Measurements from ENCODE around the gene GPR161. TPM values are rescaled to one million over a fixed set of nuclear protein-coding genes. Genes with fewer than 3 reads are reported as not detected.
A peak's percentile ranks its signal among the peaks of the same experiment; 100 is the strongest.

GPR161 gene
- total RNA-seq, 1 experiment from 2014 or later: 6.6 TPM

GRCh38 chr1:168112673-168113305 is 23.9 kb downstream of the GPR161 start:
- no peaks in the 10 kb centered on the region for H3K36me3 Mint-ChIP-seq (ENCODE audit: insufficient read depth, unreplicated experiment)
- CTCF ChIA-PET: interaction anchor here (0.6 to 5.6 kb wide), 10 partner anchors 7 to 334 kb away, joined by 3 to 42 read pairs (median 4); no protein-coding TSS in a partner anchor
- DNase-seq (ENCODE audit: unreplicated experiment): peak; percentile 100
- H3K4me1 Mint-ChIP-seq (ENCODE audit: insufficient read depth, unreplicated experiment): peaks cover 53% of the 10 kb centered on the region
- peak overlapping the region; percentile 32 for H3K27ac Mint-ChIP-seq (ENCODE audit: low read depth, unreplicated experiment)
- no peaks in the 10 kb centered on the region for H3K9me3 Mint-ChIP-seq (ENCODE audit: unreplicated experiment)
- POLR2A ChIA-PET: interaction anchor here (0.7 to 1.8 kb wide), 17 partner anchors 9 to 807 kb away, joined by 3 to 11 read pairs (median 4); partner anchors contain the start of genes DCAF6, GPR161, MPC2 and TIPRL
- H3K4me3 Mint-ChIP-seq (ENCODE audit: unreplicated experiment): peak overlapping the region; percentile 7
- no peak for TF ChIP-seq CTCF (IDR thresholded peaks at IDR 0.05; ENCODE audit: unreplicated experiment)
- BruUV-seq (replicated peaks): no TSS peak
- intact Hi-C loops (cut with micrococcal nuclease): loop anchor here (5.0 kb wide), 1 partner anchor 115 kb away; the partner anchor contains the start of gene SFT2D2
- H3K27me3 Mint-ChIP-seq (ENCODE audit: insufficient read depth, unreplicated experiment): no peaks in the 10 kb centered on the region

GRCh38 chr1:168110896-168111545 is 25.7 kb downstream of the GPR161 start:
- peak; percentile 60 for DNase-seq (ENCODE audit: unreplicated experiment)
- H3K9me3 Mint-ChIP-seq (ENCODE audit: unreplicated experiment): no peaks in the 10 kb centered on the region

GRCh38 chr1:168106274-168106673 is 30.5 kb downstream of the GPR161 start:
- peaks cover 6% of the 10 kb centered on the region for H3K36me3 Mint-ChIP-seq (ENCODE audit: insufficient read depth, unreplicated experiment)
- no peaks in the 10 kb centered on the region for H3K9me3 Mint-ChIP-seq (ENCODE audit: unreplicated experiment)
- peaks cover 7% of the 10 kb centered on the region for H3K4me1 Mint-ChIP-seq (ENCODE audit: insufficient read depth, unreplicated experiment)
- TF ChIP-seq CTCF (IDR thresholded peaks at IDR 0.05; ENCODE audit: unreplicated experiment): no peak
- no peak for DNase-seq (ENCODE audit: unreplicated experiment)
- H3K4me3 Mint-ChIP-seq (ENCODE audit: unreplicated experiment): no peak overlapping the region
- intact Hi-C loops (cut with micrococcal nuclease): no loop called here
- BruUV-seq (replicated peaks): no TSS peak
- no peak overlapping the region for H3K27ac Mint-ChIP-seq (ENCODE audit: low read depth, unreplicated experiment)
- H3K27me3 Mint-ChIP-seq (ENCODE audit: insufficient read depth, unreplicated experiment): no peaks in the 10 kb centered on the region
- CTCF ChIA-PET: interaction anchor here (0.9 to 2.0 kb wide), 3 partner anchors 14 to 129 kb away, joined by 3 to 12 read pairs (median 4); no protein-coding TSS in a partner anchor
- POLR2A ChIA-PET: interaction anchor here (0.7 kb wide), 1 partner anchor 170 kb away, joined by 3 read pairs; the partner anchor contains the start of genes DCAF6 and MPC2

More at GRCh38 chr1:168110896-168111545, 25.7 kb downstream of the GPR161 start:
- POLR2A ChIA-PET: interaction anchor here (0.6 to 0.7 kb wide), 3 partner anchors 17 to 141 kb away, joined by 3 read pairs; no protein-coding TSS in a partner anchor
- peak overlapping the region; percentile 32 for H3K27ac Mint-ChIP-seq (ENCODE audit: low read depth, unreplicated experiment)
- CTCF ChIA-PET: interaction anchor here (0.7 to 1.5 kb wide), 7 partner anchors 16 to 262 kb away, joined by 3 to 6 read pairs (median 3); partner anchors contain the start of genes DCAF6 and MPC2
- no peaks in the 10 kb centered on the region for H3K27me3 Mint-ChIP-seq (ENCODE audit: insufficient read depth, unreplicated experiment)
- TF ChIP-seq CTCF (IDR thresholded peaks at IDR 0.05; ENCODE audit: unreplicated experiment): no peak
- no peaks in the 10 kb centered on the region for H3K36me3 Mint-ChIP-seq (ENCODE audit: insufficient read depth, unreplicated experiment)
- peaks cover 40% of the 10 kb centered on the region for H3K4me1 Mint-ChIP-seq (ENCODE audit: insufficient read depth, unreplicated experiment)
- BruUV-seq (replicated peaks): no TSS peak
- H3K4me3 Mint-ChIP-seq (ENCODE audit: unreplicated experiment): no peak overlapping the region
- intact Hi-C loops (cut with micrococcal nuclease): loop anchor here (5.0 kb wide), 1 partner anchor 116 kb away; the partner anchor contains the start of gene SFT2D2

GRCh38 chr1:168105846-168106245 is 30.9 kb downstream of the GPR161 start:
- Mint-ChIP-seq H3K27ac (ENCODE audit: low read depth, unreplicated experiment) (no peak overlapping the region), H3K27me3 (ENCODE audit: insufficient read depth, unreplicated experiment) (no peaks in the 10 kb centered on the region), H3K4me3 (ENCODE audit: unreplicated experiment) (no peak overlapping the region), H3K4me1 (ENCODE audit: insufficient read depth, unreplicated experiment) (peaks cover 3% of the 10 kb centered on the region), H3K9me3 (ENCODE audit: unreplicated experiment) (no peaks in the 10 kb centered on the region), H3K36me3 (ENCODE audit: insufficient read depth, unreplicated experiment) (peaks cover 6% of the 10 kb centered on the region)
- ChIA-PET POLR2A (no interaction called here), CTCF (interaction anchor here (0.6 to 2.0 kb wide), 3 partner anchors 8 to 24 kb away, joined by 4 to 12 read pairs (median 7); no protein-coding TSS in a partner anchor)
- intact Hi-C loops (cut with micrococcal nuclease): no loop called here
- no peak for TF ChIP-seq CTCF (IDR thresholded peaks at IDR 0.05; ENCODE audit: unreplicated experiment)
- no peak for DNase-seq (ENCODE audit: unreplicated experiment)
- BruUV-seq (replicated peaks): no TSS peak

Measured in MCF 10A (cell line).